Mesothelial cell of epicardium (in vitro differentiated cells): ENCODE data around the gene KCNJ11. TPM values are rescaled to one million over a fixed set of nuclear protein-coding genes. Genes with fewer than 3 reads are reported as not detected.

Experiments
- DNase-seq, 2 experiments: peaks; one replicate each; pipeline ENCODE4 v3.0.0; 2021; ENCODE audit warnings: low spot score in 2 of 2; ENCODE audit not compliant: unreplicated experiment in 2 of 2
- H3K27ac Mint-ChIP-seq: 2 replicates; pipeline ENCODE4 v1.8.0; 2021; ENCODE audit warnings: mixed read lengths
- H3K27me3 Mint-ChIP-seq: 2 replicates; pipeline ENCODE4 v1.8.0; 2021; ENCODE audit warnings: low read depth, mixed read lengths
- H3K36me3 Mint-ChIP-seq: 2 replicates; pipeline ENCODE4 v1.8.0; 2021; ENCODE audit warnings: mixed read lengths
- H3K4me1 Mint-ChIP-seq: 2 replicates; pipeline ENCODE4 v1.8.0; 2021; ENCODE audit warnings: mixed read lengths
- H3K4me3 Mint-ChIP-seq: 2 replicates; pipeline ENCODE4 v1.8.0; 2021; ENCODE audit warnings: mild to moderate bottlenecking, moderate library complexity, mixed read lengths
- H3K9me3 Mint-ChIP-seq: 2 replicates; pipeline ENCODE4 v1.8.0; 2021; ENCODE audit warnings: mixed read lengths
- CTCF ChIP-seq: fragments of 200-600 bp; sonication (generic); IDR thresholded peaks from one replicate; pipeline ENCODE4 v1.5.0; 2021; ENCODE audit warnings: antibody characterized with exemption; ENCODE audit not compliant: unreplicated experiment
- total RNA-seq: library from RNA; stranded (reverse); gene quantifications from 3 replicates; pipeline ENCODE4 v1.2.1, GENCODE V29; 2021

The KCNJ11 gene
- total RNA-seq, 1 donor from 2014 or later, result 3.0 TPM

GRCh38 chr11:17394743-17395390 lies 6.4 kb upstream of the KCNJ11 start:
- Mint-ChIP-seq H3K9me3 (peaks cover 3% of the 10 kb centered on the region), H3K27ac (no peak overlapping the region), H3K27me3 (peaks cover 39% of the 10 kb centered on the region), H3K4me1 (no peaks in the 10 kb centered on the region), H3K4me3 (no peak overlapping the region), H3K36me3 (no peaks in the 10 kb centered on the region)
- TF ChIP-seq CTCF, result no peak
- no peak for DNase-seq

- Mint-ChIP-seq H3K4me3 (no peak overlapping the region), H3K27ac (no peak overlapping the region), H3K4me1 (no peaks in the 10 kb centered on the region), H3K36me3 (no peaks in the 10 kb centered on the region), H3K9me3 (no peaks in the 10 kb centered on the region), H3K27me3 (peaks cover 39% of the 10 kb centered on the region)
- no peak for TF ChIP-seq CTCF
- no peak for DNase-seq
Observed at GRCh38 chr11:17393472-17393871, 5.0 kb upstream of the KCNJ11 start.

GRCh38 chr11:17392872-17393271 lies 4.4 kb upstream of the KCNJ11 start:
- H3K36me3 Mint-ChIP-seq, result no peaks in the 10 kb centered on the region
- H3K27ac Mint-ChIP-seq, result no peak overlapping the region
- H3K4me3 Mint-ChIP-seq, result no peak overlapping the region
- no peak for DNase-seq
- no peaks in the 10 kb centered on the region for H3K4me1 Mint-ChIP-seq
- H3K9me3 Mint-ChIP-seq, result no peaks in the 10 kb centered on the region
- no peak for TF ChIP-seq CTCF
- H3K27me3 Mint-ChIP-seq, result peaks cover 37% of the 10 kb centered on the region

GRCh38 chr11:17391493-17392355 lies 3.3 kb upstream of the KCNJ11 start:
- no peak overlapping the region for H3K4me3 Mint-ChIP-seq

More at GRCh38 chr11:17391493-17392355, 3.3 kb upstream of the KCNJ11 start:
- no peak for DNase-seq
- Mint-ChIP-seq H3K27ac (no peak overlapping the region), H3K36me3 (peaks cover 3% of the 10 kb centered on the region), H3K9me3 (no peaks in the 10 kb centered on the region), H3K27me3 (peaks cover 44% of the 10 kb centered on the region), H3K4me1 (no peaks in the 10 kb centered on the region)
- no peak for TF ChIP-seq CTCF
